Heart left ventricle (tissue), 16 donors: ENCODE data around the gene TAF1B. TPM values are rescaled to one million over a fixed set of nuclear protein-coding genes. Genes with fewer than 3 reads are reported as not detected.

Experiments used
- ATAC-seq, 4 donors: fragments of 200-7000 bp; cut with Tn5 transposase; one replicate each; pipeline ENCODE4 v1.9.1; 2020 to 2022; ENCODE audit warnings: moderate library complexity in 4 of 4, mild to moderate bottlenecking in 3 of 4, moderate number of reproducible peaks in 1 of 4
- DNase-seq, 5 donors: peaks; one replicate each; pipeline ENCODE4 v3.0.0-alpha.2; 2020
- H3K27ac ChIP-seq, 12 donors: fragments of 200-600 bp; sonication (generic) in 4 of 12; one replicate each; pipeline versions ENCODE4 v1.5.0 to v1.8.0; 2016 to 2022; ENCODE audit warnings: mild to moderate bottlenecking in 2 of 12
- H3K27me3 ChIP-seq, 9 donors: fragments of 200-600 bp; sonication (generic) in 2 of 9; one replicate each; pipeline versions ENCODE4 v1.5.1 to v1.8.0; 2016 to 2022; ENCODE audit warnings: mild to moderate bottlenecking in 3 of 9
- H3K36me3 ChIP-seq, 9 donors: fragments of 200-600 bp; sonication (generic) in 2 of 9; one replicate each; pipeline versions ENCODE4 v1.5.0 to v1.8.0; 2018 to 2022; ENCODE audit warnings: mild to moderate bottlenecking in 2 of 9
- H3K4me1 ChIP-seq, 12 donors: fragments of 200-600 bp; sonication (generic) in 4 of 12; one replicate each; pipeline versions ENCODE4 v1.5.0 to v1.8.0; 2016 to 2022; ENCODE audit warnings: mild to moderate bottlenecking in 3 of 12
- H3K4me3 ChIP-seq, 12 donors: fragments of 200-600 bp; sonication (generic) in 4 of 12; one replicate each; pipeline versions ENCODE4 v1.5.0 to v1.8.0; 2017 to 2022; ENCODE audit warnings: mild to moderate bottlenecking in 9 of 12, moderate library complexity in 4 of 12
- H3K9me3 ChIP-seq, 12 donors: fragments of 200-600 bp; sonication (generic) in 4 of 12; one replicate each; pipeline versions ENCODE4 v1.5.0 to v1.8.0; 2016 to 2022; ENCODE audit warnings: mild to moderate bottlenecking in 1 of 12
- CTCF ChIP-seq, 12 donors: fragments of 200-600 bp; sonication (generic) in 4 of 12; IDR thresholded peaks; one replicate each; pipeline versions ENCODE4 v1.5.0 to v1.8.0; 2018 to 2022; ENCODE audit warnings: antibody characterized with exemption in 12 of 12, mild to moderate bottlenecking in 5 of 12
- POLR2A ChIP-seq, 2 donors: fragments of 450-650 bp; IDR thresholded peaks; one replicate each; pipeline ENCODE4 v1.6.1; 2017; ENCODE audit warnings: antibody characterized with exemption in 2 of 2, mild to moderate bottlenecking in 2 of 2, moderate library complexity in 2 of 2
- WGBS, 4 donors: extraction: QIAGEN DNeasy Blood & Tissue Kit in 2 of 4; methylation state at CpG; one replicate each; pipeline versions ENCODE4 v1.1.5 to v1.1.7; 2013 to 2018; 5-methylcytosine and 5-hydroxymethylcytosine counted together
- intact Hi-C, 10 donors: fragments of 100-400 bp; cut with DNase I; formaldehyde crosslinking; loops; one replicate each; pipeline versions ENCODE4 v1.11.1 to v1.14.2; 2022
- polyA plus RNA-seq, 2 donors: library from polyadenylated mRNA; stranded (reverse); fragments of 200-250 nt; gene quantifications; one replicate each; pipeline ENCODE4 v1.2.3, GENCODE V29; 2013
- total RNA-seq, 9 donors: library from RNA; depleted of rRNA in 2 of 9; stranded (reverse); fragments of >200 nt in 2 of 9; fragmentation: NEBNext Ultra II Directional in 3 of 9; extraction: Animal tissue kit (Norgen Biotek cat#: 25700) in 3 of 9; gene quantifications; one replicate each; pipeline versions ENCODE4 v1.1.0 to v1.2.4, GENCODE V29; 2016 to 2023
- donor health status: ischemic (EF 13 %, LVEDD 7.1; RV severe dilation, severe dysfunction).
- donor health status: healthy with polysubstance abuse.
- donor health status: DM: no; HTN: yes; CAD: no.
- donor health status: DM: no; HTN: no; CAD: no.
- donor health status: ischemic (EF 25% LVEDD 6.9; RV normal size, moderate dysfunction).
- donor health status: ischemic (EF 25% LVEDD 5.7; RV mildly dilated, moderate dysfunction).
- donor health status: healthy.
- donor health status: DM: yes; HTN: yes; CAD: no.
- donor health status: ischemic (EF 35%, LVEDD 5.7; RV mildly dilated, moderate dysfunction).
- donor health status: nonischemic (EF 11% LVEDD 7.7; RV severe dilation, severe dysfunction).
- donor health status: DM: yes; HTN: yes; CAD: no.
- donor health status: PGD.
- donor health status: ischemic (EF 29% LVEDD 5.4; RV normal size, mild dysfunction).
- donor health status: nonischemic (EF 23%, LVEDD 6.1; RV moderate dilation, normal function).

TAF1B gene
- total and polyA plus RNA-seq, 11 donors, result 1.1 to 13.9 (median 4.7) TPM

- Histone ChIP-seq H3K27ac (no peak overlapping the region), H3K4me3 (no peak overlapping the region), H3K9me3 (no peaks in the 10 kb centered on the region), H3K27me3 (no peaks in the 10 kb centered on the region), H3K36me3 (no peaks in the 10 kb centered on the region), H3K4me1 (peaks cover 3 to 16% (median 11%) of the 10 kb centered on the region in 12 donors)
- ATAC-seq, result no peak
- DNase-seq, result no peak
- TF ChIP-seq CTCF (IDR thresholded peaks at IDR 0.05), result no peak
- TF ChIP-seq POLR2A (IDR thresholded peaks at IDR 0.05), result no peak
- intact Hi-C loops, result loop anchor here in 9 of 10 donors (5.0 to 10.0 kb wide), 7 partner anchors 141 to 624 kb away; partner anchors contain the start of gene GRHL1 (in 3 of the 9)
- WGBS, 4 donors, result 87 to 92% (median 88%) methylated on average over 5 of the region's 5 CpGs
Measured at GRCh38 chr2:9811216-9811615, 32.1 kb upstream of the TAF1B start.

GRCh38 chr2:9811679-9812511 lies 31.4 kb upstream of the TAF1B start:
- 87 to 92% (median 90%) methylated on average over 17 to 27 of the region's 27 CpGs for WGBS, 4 donors
- no peak for TF ChIP-seq POLR2A (IDR thresholded peaks at IDR 0.05)
- no peak for TF ChIP-seq CTCF (IDR thresholded peaks at IDR 0.05)
- intact Hi-C loops, result loop anchor here in 9 of 10 donors (2.0 to 10.0 kb wide), 8 partner anchors 140 to 623 kb away; partner anchors contain the start of gene GRHL1 (in 3 of the 9)
- Histone ChIP-seq H3K27ac (no peak overlapping the region), H3K36me3 (no peaks in the 10 kb centered on the region), H3K9me3 (no peaks in the 10 kb centered on the region), H3K4me1 (peaks cover 3 to 16% (median 11%) of the 10 kb centered on the region in 12 donors), H3K4me3 (no peak overlapping the region), H3K27me3 (no peaks in the 10 kb centered on the region)
- ATAC-seq, result no peak
- no peak for DNase-seq

- Histone ChIP-seq H3K27ac (no peak overlapping the region), H3K27me3 (no peaks in the 10 kb centered on the region), H3K36me3 (no peaks in the 10 kb centered on the region), H3K9me3 (no peaks in the 10 kb centered on the region), H3K4me3 (no peak overlapping the region), H3K4me1 (peaks cover 3 to 16% (median 11%) of the 10 kb centered on the region in 12 donors)
- TF ChIP-seq CTCF (IDR thresholded peaks at IDR 0.05) (no peak), POLR2A (IDR thresholded peaks at IDR 0.05) (no peak)
- ATAC-seq, result no peak
- DNase-seq, result no peak
- 75 to 84% (median 77%) methylated on average over 10 of the region's 10 CpGs for WGBS, 4 donors
- intact Hi-C loops, result loop anchor here in 9 of 10 donors (2.0 to 10.0 kb wide), 8 partner anchors 139 to 622 kb away; partner anchors contain the start of gene GRHL1 (in 3 of the 9)
Measured at GRCh38 chr2:9812945-9813311, 30.3 kb upstream of the TAF1B start.
